WI38 (cell line): ENCODE measurements around the gene AFF1.

Source experiments
- H3K4me3 ChIP-seq: 2 replicates; pipeline ENCODE4 v1.5.1; 2011; ENCODE audit warnings: low read depth, mild to moderate bottlenecking, control low read depth, low read length
- CTCF ChIP-seq: IDR thresholded peaks from 2 replicates; pipeline ENCODE4 v1.5.1; 2012; ENCODE audit warnings: low read depth, mild to moderate bottlenecking, control low read depth, low read length

Gene AFF1

GRCh38 chr4:87185146-87185870 lies 250.5 kb downstream of the AFF1 start:
- H3K4me3 ChIP-seq: no peak overlapping the region
- no peak for TF ChIP-seq CTCF

- no peak for TF ChIP-seq CTCF
- no peak overlapping the region for H3K4me3 ChIP-seq
Measured at GRCh38 chr4:87188048-87188447, 253.2 kb downstream of the AFF1 start.

GRCh38 chr4:87188932-87189331 lies 254.1 kb downstream of the AFF1 start:
- TF ChIP-seq CTCF: no peak
- H3K4me3 ChIP-seq: no peak overlapping the region
